CD4-positive, alpha-beta T cell (primary cell): Measurements from ENCODE around the gene PRKCQ. TPM values are rescaled to one million over a fixed set of nuclear protein-coding genes. Genes with fewer than 3 reads are reported as not detected.

Experiments used
- ATAC-seq: fragments of 200-7000 bp; cut with Tn5 transposase; one replicate; pipeline ENCODE4 v1.10.0; 2022; ENCODE audit warnings: mild to moderate bottlenecking; ENCODE audit not compliant: poor library complexity
- CTCF ChIA-PET: fragments of 350-600 bp; sonication (Branson Sonifier 250); formaldehyde crosslinking; loops from one replicate; lab custom pipeline; 2021; ENCODE audit warnings: antibody characterized with exemption, inconsistent platforms; lab: Charles Lee
- POLR2A ChIA-PET: fragments of 350-600 bp; sonication (Branson Sonifier 250); formaldehyde crosslinking; loops from one replicate; lab custom pipeline; 2021; ENCODE audit warnings: antibody characterized with exemption, inconsistent platforms; lab: Charles Lee
- DNase-seq, 14 experiments: peaks; one replicate each; pipeline ENCODE4 v3.0.0-alpha.2; 2013 to 2020; ENCODE audit warnings: mixed read lengths in 2 of 14
- H3K27ac ChIP-seq, 2 donors: one replicate each; pipeline versions ENCODE4 v1.5.1 to v1.7.0; 2013; ENCODE audit warnings: low read length in 2 of 2, low read depth in 1 of 2, mild to moderate bottlenecking in 1 of 2
- H3K27me3 ChIP-seq, 2 experiments: 1 replicate in 1 of 2; 2 replicates in 1 of 2; pipeline versions ENCODE4 v1.6.1 to v1.7.0; 2013; ENCODE audit warnings: low read length in 2 of 2, control low read depth in 1 of 2, mild to moderate bottlenecking in 1 of 2, moderate library complexity in 1 of 2; ENCODE audit not compliant: insufficient read depth in 2 of 2, control insufficient read depth in 1 of 2
- H3K36me3 ChIP-seq: one replicate; pipeline ENCODE4 v1.6.1; 2013; ENCODE audit warnings: low read length, control low read depth; ENCODE audit not compliant: insufficient read depth
- H3K4me1 ChIP-seq: one replicate; pipeline ENCODE4 v1.6.1; 2013; ENCODE audit warnings: low read length, control low read depth; ENCODE audit not compliant: insufficient read depth
- H3K4me3 ChIP-seq: one replicate; pipeline ENCODE4 v1.5.1; 2013; ENCODE audit warnings: mild to moderate bottlenecking, low read length, moderate library complexity
- H3K9me3 ChIP-seq, 2 experiments: 1 replicate in 1 of 2; 2 replicates in 1 of 2; pipeline versions ENCODE4 v1.6.1 to v1.7.0; 2013; ENCODE audit warnings: low read length in 2 of 2, mild to moderate bottlenecking in 2 of 2, control low read depth in 1 of 2, moderate library complexity in 1 of 2; ENCODE audit not compliant: control insufficient read depth in 1 of 2, insufficient read depth in 1 of 2
- H3K27ac Mint-ChIP-seq: one replicate; pipeline ENCODE4 v1.8.0; 2020; ENCODE audit warnings: mixed read lengths
- H3K27me3 Mint-ChIP-seq: one replicate; pipeline ENCODE4 v1.8.0; 2021; ENCODE audit warnings: mixed read lengths
- H3K36me3 Mint-ChIP-seq: one replicate; pipeline ENCODE4 v1.8.0; 2021; ENCODE audit warnings: low read depth, mixed read lengths
- H3K4me1 Mint-ChIP-seq: one replicate; pipeline ENCODE4 v1.8.0; 2021; ENCODE audit warnings: low read depth, mixed read lengths
- H3K4me3 Mint-ChIP-seq: one replicate; pipeline ENCODE4 v1.8.0; 2020; ENCODE audit warnings: mild to moderate bottlenecking, mixed read lengths
- H3K9me3 Mint-ChIP-seq: one replicate; pipeline ENCODE4 v1.8.0; 2020; ENCODE audit warnings: mixed read lengths
- CTCF ChIP-seq: fragments of 200-600 bp; IDR thresholded peaks from one replicate; pipeline ENCODE4 v1.8.0; 2022; ENCODE audit warnings: antibody characterized with exemption, mild to moderate bottlenecking
- intact Hi-C, 2 experiments: fragments of 100-400 bp; cut with DNase I in 1 of 2; cut with micrococcal nuclease in 1 of 2; formaldehyde crosslinking; loops; one replicate each; pipeline versions ENCODE4 v1.15.1 to v1.9.0; 2023 to 2025; cut with DNase I, micrococcal nuclease
- total RNA-seq, 174 experiments: library from RNA in 2 of 174; stranded (reverse) in 2 of 174; gene quantifications; one replicate each; pipeline ENCODE4 v1.2.3 and lab custom pipeline; 2021 to 2026

Gene PRKCQ
- total RNA-seq, 2 experiments from 2014 or later, result 43.4 to 43.9 TPM

- Mint-ChIP-seq H3K9me3 (no peaks in the 10 kb centered on the region), H3K27me3 (no peaks in the 10 kb centered on the region), H3K4me1 (peaks cover 80% of the 10 kb centered on the region), H3K36me3 (peaks cover 29% of the 10 kb centered on the region), H3K27ac (peak overlapping the region; percentile 83), H3K4me3 (no peak overlapping the region)
- peaks cover 42% of the 10 kb centered on the region for H3K4me1 ChIP-seq
- ATAC-seq (no peak), DNase-seq (no peak)
- no peaks in the 10 kb centered on the region for H3K9me3 ChIP-seq
- TF ChIP-seq CTCF, result no peak
- no peak overlapping the region for H3K4me3 ChIP-seq
- peaks cover 23% of the 10 kb centered on the region for H3K36me3 ChIP-seq
- ChIA-PET CTCF (interaction anchor here (1.2 to 5.0 kb wide), 5 partner anchors 20 to 157 kb away, joined by 3 to 55 read pairs (median 13); partner anchors contain the start of gene PRKCQ), POLR2A (interaction anchor here (0.6 to 9.5 kb wide), 4 partner anchors 22 to 85 kb away, joined by 3 to 104 read pairs (median 4); partner anchors contain the start of gene PRKCQ)
- no peak overlapping the region for H3K27ac ChIP-seq
- no peaks in the 10 kb centered on the region for H3K27me3 ChIP-seq
- intact Hi-C loops, result loop anchor here in 1 of 2 experiments (2.0 to 5.0 kb wide), 4 partner anchors 85 to 185 kb away; no protein-coding TSS in a partner anchor
These were observed 22.6 kb upstream of the PRKCQ start for GRCh38 chr10:6602700-6603084.

GRCh38 chr10:6602026-6602699 lies 22.1 kb upstream of the PRKCQ start:
- Mint-ChIP-seq H3K9me3 (no peaks in the 10 kb centered on the region), H3K27ac (peak overlapping the region; percentile 83), H3K36me3 (peaks cover 30% of the 10 kb centered on the region), H3K4me1 (peaks cover 80% of the 10 kb centered on the region), H3K4me3 (no peak overlapping the region), H3K27me3 (no peaks in the 10 kb centered on the region)
- Histone ChIP-seq H3K9me3 (no peaks in the 10 kb centered on the region), H3K4me1 (peaks cover 40% of the 10 kb centered on the region), H3K4me3 (no peak overlapping the region), H3K36me3 (peaks cover 21% of the 10 kb centered on the region), H3K27ac (no peak overlapping the region), H3K27me3 (no peaks in the 10 kb centered on the region)
- POLR2A ChIA-PET, result interaction anchor here (0.6 to 9.5 kb wide), 7 partner anchors 12 to 129 kb away, joined by 3 to 104 read pairs (median 3); partner anchors contain the start of gene PRKCQ
- DNase-seq (no peak), ATAC-seq (no peak)
- intact Hi-C loops, result loop anchor here in 1 of 2 experiments (2.0 to 5.0 kb wide), 4 partner anchors 85 to 185 kb away; no protein-coding TSS in a partner anchor
- no peak for TF ChIP-seq CTCF
- CTCF ChIA-PET, result interaction anchor here (1.2 to 5.0 kb wide), 8 partner anchors 10 to 156 kb away, joined by 3 to 55 read pairs (median 11); partner anchors contain the start of gene PRKCQ

- Mint-ChIP-seq H3K4me3 (peak overlapping the region; percentile 71), H3K9me3 (no peaks in the 10 kb centered on the region), H3K27ac (peak overlapping the region; percentile 83), H3K4me1 (peaks cover 80% of the 10 kb centered on the region), H3K27me3 (no peaks in the 10 kb centered on the region), H3K36me3 (peaks cover 27% of the 10 kb centered on the region)
- intact Hi-C loops, result loop anchor here (1.0 to 5.0 kb wide), 8 partner anchors 9 to 184 kb away; partner anchors contain the start of gene PRKCQ (in 2 of the 2)
- peak in 8 of 14 experiments; percentile 36 to 60 (median 54) for DNase-seq
- ChIA-PET CTCF (interaction anchor here (0.6 to 5.0 kb wide), 21 partner anchors 9 to 161 kb away, joined by 3 to 55 read pairs (median 5); partner anchors contain the start of gene PRKCQ), POLR2A (interaction anchor here (1.0 to 9.5 kb wide), 7 partner anchors 9 to 128 kb away, joined by 3 to 104 read pairs (median 3); partner anchors contain the start of gene PRKCQ)
- TF ChIP-seq CTCF, result peak; percentile 79
- Histone ChIP-seq H3K9me3 (no peaks in the 10 kb centered on the region), H3K4me3 (no peak overlapping the region), H3K4me1 (peaks cover 35% of the 10 kb centered on the region), H3K27ac (no peak overlapping the region), H3K36me3 (peaks cover 21% of the 10 kb centered on the region), H3K27me3 (no peaks in the 10 kb centered on the region)
- peak; percentile 67 for ATAC-seq
These were observed 21.2 kb upstream of the PRKCQ start for GRCh38 chr10:6601246-6601805.
